OCI-LY7 (cell line): ENCODE data around the gene MAGEB4. TPM values are rescaled to one million over a fixed set of nuclear protein-coding genes. Genes with fewer than 3 reads are reported as not detected.

Source experiments
- BruUV-seq: library from RNA; stranded (reverse); fragments of 400-500 nt; replicated peaks from 2 replicates; lab custom pipeline; 2021; lab: Mats Ljungman, UMichigan
- CTCF ChIA-PET: fragments of 300-600 bp; sonication (Branson Sonifier 250); formaldehyde crosslinking; loops from one replicate; lab custom pipeline; 2022; ENCODE audit warnings: antibody characterized with exemption; ENCODE audit not compliant: unreplicated experiment; lab: Charles Lee
- POLR2A ChIA-PET: fragments of 300-600 bp; sonication (Branson Sonifier 250); formaldehyde crosslinking; loops from one replicate; lab custom pipeline; 2022; ENCODE audit warnings: antibody characterized with exemption; lab: Charles Lee
- DNase-seq: peaks from one replicate; pipeline ENCODE4 v3.0.0-alpha.2; 2015; ENCODE audit warnings: low spot score
- H2AFZ ChIP-seq: fragments of 200-600 bp; sonication (generic), shearing (Covaris generic); 2 replicates; pipeline ENCODE4 v1.6.1; 2014; ENCODE audit warnings: mild to moderate bottlenecking, antibody characterized with exemption, low read length, moderate library complexity
- H3K27ac ChIP-seq: fragments of 200-600 bp; sonication (generic); 2 replicates; pipeline ENCODE4 v1.5.1; 2014; ENCODE audit warnings: mixed run types, low read depth, mild to moderate bottlenecking, moderate library complexity, low read length, inconsistent platforms; ENCODE audit not compliant: poor library complexity, severe bottlenecking
- H3K36me3 ChIP-seq: fragments of 200-600 bp; sonication (generic); 2 replicates; pipeline ENCODE4 v1.6.1; 2014; ENCODE audit warnings: mild to moderate bottlenecking, antibody characterized with exemption, low read length, moderate library complexity, mixed read lengths; ENCODE audit not compliant: insufficient read depth
- H3K4me1 ChIP-seq: fragments of 200-600 bp; sonication (generic); 2 replicates; pipeline ENCODE4 v1.5.1; 2014; ENCODE audit warnings: mild to moderate bottlenecking, low read length; ENCODE audit not compliant: insufficient read depth, poor library complexity, severe bottlenecking
- H3K4me2 ChIP-seq: fragments of 200-600 bp; sonication (generic); 2 replicates; pipeline ENCODE4 v1.6.1; 2014; ENCODE audit warnings: mild to moderate bottlenecking, low read length
- H3K4me3 ChIP-seq: fragments of 200-600 bp; sonication (generic); 2 replicates; pipeline ENCODE4 v1.5.1; 2014; ENCODE audit warnings: mild to moderate bottlenecking, low read depth, low read length; ENCODE audit not compliant: poor library complexity, severe bottlenecking
- H3K79me2 ChIP-seq: fragments of 200-600 bp; sonication (generic); 2 replicates; pipeline ENCODE4 v1.6.1; 2016; ENCODE audit warnings: low read depth, mild to moderate bottlenecking, low read length, moderate library complexity, mixed read lengths; ENCODE audit not compliant: insufficient read depth
- H3K9me2 ChIP-seq: fragments of 200-600 bp; sonication (generic); 2 replicates; pipeline ENCODE4 v1.6.1; 2016; ENCODE audit warnings: mild to moderate bottlenecking, low read length, mixed read lengths; ENCODE audit not compliant: insufficient read depth
- H3K9me3 ChIP-seq: fragments of 200-600 bp; sonication (generic); 2 replicates; pipeline ENCODE4 v1.6.1; 2014; ENCODE audit warnings: mild to moderate bottlenecking, mixed run types, low read length, mixed read lengths
- H4K20me1 ChIP-seq: fragments of 200-600 bp; sonication (generic); 2 replicates; pipeline ENCODE4 v1.6.1; 2014; ENCODE audit warnings: mild to moderate bottlenecking, antibody characterized with exemption, low read length, moderate library complexity, mixed read lengths; ENCODE audit not compliant: insufficient read depth
- CTCF ChIP-seq: fragments of 200-600 bp; sonication (generic); conservative IDR thresholded peaks from 2 replicates; pipeline ENCODE4 v1.5.1; 2014; ENCODE audit warnings: mild to moderate bottlenecking, antibody characterized with exemption, low read length, moderate library complexity, mixed read lengths
- EZH2phosphoT487 ChIP-seq: fragments of 200-600 bp; sonication (generic); IDR thresholded peaks from 2 replicates; pipeline ENCODE4 v1.6.1; 2018; ENCODE audit warnings: low read depth, borderline replicate concordance, mild to moderate bottlenecking, mixed run types, antibody characterized with exemption, low read length, moderate library complexity, mixed read lengths
- intact Hi-C: fragments of 100-400 bp; cut with micrococcal nuclease; formaldehyde crosslinking; loops from one replicate; pipeline ENCODE4 v1.10.0; 2022; ENCODE audit not compliant: unreplicated experiment
- total RNA-seq, 2 experiments: library from RNA; depleted of rRNA in 1 of 2; stranded (reverse); fragments of >200 nt in 1 of 2; shearing (Covaris generic) in 1 of 2; gene quantifications; 2 replicates each; pipeline ENCODE4 v1.2.3, GENCODE V29; 2014 to 2022

Gene MAGEB4
- total RNA-seq, 2 experiments from 2014 or later = not detected

- DNase-seq = no peak
- no peaks in the 10 kb centered on the region for H3K4me1 ChIP-seq
- H2AFZ ChIP-seq = no peak overlapping the region
- no peak for TF ChIP-seq EZH2phosphoT487
- no peak for TF ChIP-seq CTCF
- ChIA-PET POLR2A (no interaction called here), CTCF (no interaction called here)
- BruUV-seq = no TSS peak
- intact Hi-C loops = no loop called here
- no peaks in the 10 kb centered on the region for H3K9me3 ChIP-seq
- H3K9me2 ChIP-seq = no peaks in the 10 kb centered on the region
- H3K36me3 ChIP-seq = no peaks in the 10 kb centered on the region
- no peaks in the 10 kb centered on the region for H3K79me2 ChIP-seq
- no peaks in the 10 kb centered on the region for H4K20me1 ChIP-seq
- no peak overlapping the region for H3K4me3 ChIP-seq
- no peak overlapping the region for H3K27ac ChIP-seq
- H3K4me2 ChIP-seq = no peak overlapping the region
Observed at GRCh38 chrX:30282527-30282926, 40.7 kb downstream of the MAGEB4 start.

- Histone ChIP-seq H4K20me1 (no peaks in the 10 kb centered on the region), H3K36me3 (no peaks in the 10 kb centered on the region), H3K4me3 (no peak overlapping the region), H3K4me2 (no peak overlapping the region), H3K27ac (no peak overlapping the region), H2AFZ (no peak overlapping the region), H3K79me2 (no peaks in the 10 kb centered on the region), H3K9me3 (no peaks in the 10 kb centered on the region), H3K9me2 (no peaks in the 10 kb centered on the region), H3K4me1 (no peaks in the 10 kb centered on the region)
- intact Hi-C loops = no loop called here
- TF ChIP-seq CTCF (no peak), EZH2phosphoT487 (no peak)
- no TSS peak for BruUV-seq
- POLR2A ChIA-PET = interaction anchor here (0.5 kb wide), 1 partner anchor 254 kb away, joined by 4 read pairs; no protein-coding TSS in a partner anchor
- DNase-seq = no peak
- CTCF ChIA-PET = no interaction called here
Observed at GRCh38 chrX:30283456-30284200, 41.8 kb downstream of the MAGEB4 start.

Other genes starting within 250 kb of the MAGEB4 start
- not detected in 2 replicates for gene MAGEB2, start 26.4 kb upstream of the MAGEB4 start, total RNA-seq (2014; rRNA removed; shearing (Covaris generic))
- not detected in 2 replicates for gene MAGEB2, start 26.4 kb upstream of the MAGEB4 start, total RNA-seq (2022)
- not detected in 2 replicates for gene MAGEB3, start 11.3 kb upstream of the MAGEB4 start, total RNA-seq (2014; rRNA removed; shearing (Covaris generic))
- not detected in 2 replicates for gene MAGEB3, start 11.3 kb upstream of the MAGEB4 start, total RNA-seq (2022)
- gene MAGEB1, start 5.1 kb downstream of the MAGEB4 start, total RNA-seq (2014; rRNA removed; shearing (Covaris generic)) = not detected in 2 replicates
- gene MAGEB1, start 5.1 kb downstream of the MAGEB4 start, total RNA-seq (2022) = not detected in 2 replicates
- not detected in 2 replicates for gene NR0B1, start 67.4 kb downstream of the MAGEB4 start, total RNA-seq (2014; rRNA removed; shearing (Covaris generic))
- not detected in 2 replicates for gene NR0B1, start 67.4 kb downstream of the MAGEB4 start, total RNA-seq (2022)